ENCODE measurements around the gene ADAMTS7.
"Not testable (repeated sequence)": the region's sequence is repeated elsewhere in the genome, so short reads cannot be mapped to it uniquely, and the experiment has no call there.

ADAMTS7 gene

GRCh38 chr15:78752492-78753358 lies 58.5 kb downstream of the ADAMTS7 start:
- DNase-seq = peak; percentile 13

- peak; percentile 22 for DNase-seq
Observed at GRCh38 chr15:78751602-78751979, 59.7 kb downstream of the ADAMTS7 start.

GRCh38 chr15:78750974-78751601 lies 60.2 kb downstream of the ADAMTS7 start:
- peak; percentile 90 for DNase-seq

- no peak for DNase-seq
Observed at GRCh38 chr15:78750566-78750965, 60.7 kb downstream of the ADAMTS7 start.

DNA sequence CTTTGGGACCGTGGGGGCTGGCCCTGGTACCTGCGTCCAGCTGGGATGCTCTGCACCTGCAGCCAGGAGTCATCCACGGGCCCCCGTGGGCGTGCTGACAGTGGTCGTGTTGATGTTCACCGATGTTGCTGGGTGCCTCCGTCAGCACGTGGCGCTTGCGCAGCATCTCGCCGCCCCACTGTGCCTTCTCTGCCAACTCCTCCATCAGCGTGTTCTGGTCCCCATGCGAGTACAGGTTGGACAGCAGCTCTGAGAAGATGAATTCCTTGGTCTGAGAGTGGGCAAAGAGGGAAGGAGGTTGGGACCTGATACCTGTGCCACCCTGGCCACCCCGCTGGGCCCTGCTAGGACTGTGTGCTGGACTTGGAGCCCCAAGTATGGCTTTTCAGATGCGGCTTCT lies 61.4 kb downstream of the ADAMTS7 start:
- DNase-seq = no peak

DNA sequence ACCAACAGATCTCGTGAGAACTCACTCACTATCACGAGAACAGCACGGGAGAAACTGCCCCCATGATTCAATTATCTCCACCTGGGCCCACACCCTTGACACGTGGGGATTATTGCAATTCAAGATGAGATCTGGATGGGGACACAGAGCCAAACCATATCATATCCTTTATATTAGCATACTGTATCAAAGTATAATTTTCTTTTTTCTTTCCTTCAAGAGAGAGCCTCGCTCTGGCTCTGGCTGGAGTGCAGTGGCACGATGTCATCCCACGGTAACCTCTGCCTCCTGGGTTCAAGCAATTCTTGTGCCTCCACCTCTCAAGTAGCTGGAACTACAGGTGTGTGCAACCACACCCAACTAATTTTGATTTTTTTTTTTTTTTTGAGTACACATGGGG lies 63.4 kb downstream of the ADAMTS7 start:
- not testable (repeated sequence) for DNase-seq

DNA sequence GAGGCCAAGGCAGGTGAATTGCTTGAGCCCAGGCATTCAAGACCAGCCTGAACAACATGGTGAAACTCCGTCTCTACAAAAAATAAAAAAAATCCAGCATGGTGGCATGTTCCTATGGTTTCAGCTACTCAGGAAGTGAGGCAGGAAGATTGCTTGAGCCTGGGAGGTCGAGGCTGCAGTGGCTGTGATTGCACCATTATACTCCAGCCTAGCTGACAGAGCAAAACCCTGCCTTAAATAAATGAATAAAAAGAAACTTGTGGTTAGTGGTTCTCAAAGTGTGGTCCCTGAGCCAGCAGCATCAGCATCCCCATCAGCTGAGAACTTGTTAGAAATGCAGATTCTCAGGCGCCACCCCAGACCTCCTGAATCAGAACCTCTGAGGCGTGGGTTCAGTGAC lies 69.6 kb downstream of the ADAMTS7 start:
- not testable (repeated sequence) for DNase-seq

DNA sequence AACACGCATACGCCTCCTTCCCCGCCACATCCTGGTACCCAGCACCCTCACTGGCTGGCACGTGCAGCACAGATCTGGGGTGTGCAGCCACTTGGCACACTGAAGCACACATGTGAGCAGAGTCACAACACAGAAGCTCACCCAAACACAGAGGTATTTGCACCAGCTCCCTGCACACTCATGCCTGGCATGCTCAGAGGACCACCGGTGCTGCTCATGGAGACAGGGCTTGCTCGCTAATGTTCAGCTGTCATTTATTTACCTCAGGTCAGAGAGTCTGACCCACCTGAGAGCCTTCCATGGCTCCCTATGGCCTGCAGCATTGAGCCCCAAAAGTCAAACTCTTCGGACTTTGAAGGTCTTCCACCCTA lies 70.4 kb downstream of the ADAMTS7 start:
- DNase-seq = no peak

DNA sequence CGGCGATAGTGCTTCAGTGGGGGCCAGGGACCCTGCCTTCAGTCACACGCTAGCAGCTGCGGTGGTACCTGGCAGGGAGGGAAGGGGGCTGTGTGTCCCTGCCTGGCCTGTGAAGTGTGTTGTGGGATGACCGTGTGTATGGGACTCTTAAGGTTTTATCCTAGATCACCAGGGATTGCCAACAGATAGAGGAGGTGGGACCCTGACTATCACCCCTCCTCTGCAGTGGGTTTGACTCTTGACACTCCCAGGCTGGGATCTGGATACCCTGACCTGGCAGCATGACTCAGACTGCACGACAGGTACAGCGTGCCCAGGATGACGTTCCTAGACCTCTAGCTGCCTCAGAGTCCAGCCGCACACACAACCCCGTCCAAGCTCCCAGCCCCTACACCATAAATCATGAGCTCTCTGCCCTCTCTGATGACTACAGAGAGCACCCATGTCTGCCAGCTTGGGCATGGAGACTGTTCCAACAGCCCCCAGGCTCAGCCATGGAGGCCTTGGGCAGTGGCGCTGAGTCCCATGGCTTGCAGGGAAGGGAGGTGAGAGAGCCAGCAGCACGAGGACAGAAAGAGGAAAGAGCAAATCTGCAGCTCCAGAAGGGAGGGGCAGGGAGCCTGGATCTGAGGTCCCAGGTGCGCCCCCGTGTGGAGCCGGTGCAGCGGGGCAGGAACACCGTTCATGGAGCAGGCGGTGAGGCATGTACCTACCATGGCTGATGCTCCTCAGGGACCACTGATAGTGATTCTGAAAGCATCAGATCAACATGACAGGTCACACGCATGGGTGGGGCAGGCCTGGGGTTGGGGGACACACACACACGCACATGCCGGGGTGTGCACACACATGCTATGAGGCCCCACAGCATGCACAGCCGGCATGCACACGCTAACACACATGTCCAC lies 71.0 kb downstream of the ADAMTS7 start:
- no peak for DNase-seq

DNA sequence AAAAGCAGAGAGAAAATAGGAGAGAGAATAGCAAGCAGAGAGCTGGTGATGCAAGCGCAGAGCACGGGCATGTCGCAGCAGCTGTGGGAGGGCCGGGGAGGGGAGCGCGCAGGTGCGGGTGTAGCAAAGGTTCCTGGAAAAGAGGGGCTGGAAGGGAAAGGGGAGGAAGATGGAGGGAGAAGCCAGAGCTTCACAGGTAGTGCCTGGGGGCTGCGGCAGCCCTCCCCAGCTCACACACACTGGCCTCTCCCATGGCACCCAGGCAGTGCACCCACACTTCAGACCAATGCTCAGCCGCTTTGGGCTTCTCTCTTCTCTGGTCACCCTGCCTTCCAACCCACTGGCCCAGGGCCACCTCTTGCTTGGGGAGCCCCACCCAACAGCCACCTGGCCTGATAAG lies 72.1 kb downstream of the ADAMTS7 start:
- no peak for DNase-seq

DNA sequence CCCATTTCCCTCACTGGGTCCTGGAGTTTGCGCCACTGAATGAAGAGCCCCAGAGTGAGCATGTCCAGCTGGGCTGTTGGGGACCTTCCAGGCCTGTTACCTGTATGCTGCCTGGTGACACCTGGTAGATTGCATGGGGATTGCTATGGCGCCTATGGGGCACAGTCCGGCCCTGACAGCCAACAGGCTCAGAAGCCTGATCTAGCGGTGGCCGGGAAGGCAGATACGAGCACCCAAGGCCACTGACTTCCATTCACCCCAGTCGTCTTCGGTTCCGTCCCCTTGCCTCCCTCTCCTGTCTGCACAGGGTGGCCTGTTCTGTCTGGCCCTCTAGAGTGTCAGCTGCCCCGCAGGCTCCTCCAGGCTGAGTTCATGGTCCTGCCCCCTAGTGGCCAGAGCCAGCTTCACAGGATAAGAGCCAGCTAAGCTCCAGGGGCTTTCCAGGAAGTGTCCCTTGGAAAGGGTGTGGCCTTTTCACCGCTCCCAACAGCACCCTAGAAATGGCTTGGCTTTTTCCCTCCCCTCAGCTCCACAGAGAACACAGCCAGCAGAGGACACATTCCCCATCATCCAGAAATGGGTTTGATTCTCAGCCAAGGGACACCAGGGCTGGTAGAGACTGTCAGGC lies 73.2 kb downstream of the ADAMTS7 start:
- DNase-seq = not testable (repeated sequence)

GRCh38 chr15:78737187-78737820 lies 74.0 kb downstream of the ADAMTS7 start:
- DNase-seq = no peak

GRCh38 chr15:78736286-78736685 lies 75.0 kb downstream of the ADAMTS7 start:
- not testable (repeated sequence) for DNase-seq

DNA sequence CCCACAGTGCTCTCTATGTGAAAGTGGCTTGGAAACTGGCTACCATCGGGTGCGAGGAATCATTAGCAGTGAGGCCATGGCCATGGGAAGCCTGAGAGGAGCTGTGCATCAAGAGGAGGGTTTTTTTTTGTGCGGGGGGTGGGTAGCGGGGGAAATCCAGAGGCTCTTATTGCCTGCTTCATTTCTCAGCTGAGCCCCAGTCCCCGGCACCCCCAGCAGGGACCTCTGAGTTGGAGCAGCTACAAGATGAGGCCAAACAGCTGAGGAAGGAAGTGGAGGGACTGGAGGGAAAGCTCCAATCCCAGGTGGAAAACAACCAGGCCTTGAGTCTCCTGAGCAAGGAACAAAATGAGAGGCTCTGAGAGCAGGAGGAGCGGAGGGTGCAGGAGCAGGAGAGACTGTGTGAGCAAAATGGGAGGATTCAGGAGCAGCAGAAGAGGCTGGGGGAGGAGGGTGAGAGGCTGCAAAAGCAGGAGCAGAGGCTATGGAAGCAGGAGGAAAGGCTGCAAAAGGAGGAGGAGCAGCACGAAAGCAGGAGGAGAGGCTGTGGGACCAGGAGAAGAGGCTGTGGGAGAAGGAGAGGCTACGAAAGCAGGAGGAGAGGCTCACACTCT lies 76.7 kb downstream of the ADAMTS7 start:
- no peak for DNase-seq

- DNase-seq = no peak
Observed at GRCh38 chr15:78732634-78733033, 78.6 kb downstream of the ADAMTS7 start.

GRCh38 chr15:78730955-78731354 lies 80.3 kb downstream of the ADAMTS7 start:
- no peak for DNase-seq

- DNase-seq = not testable (repeated sequence)
Observed at GRCh38 chr15:78728427-78728826, 82.8 kb downstream of the ADAMTS7 start.

GRCh38 chr15:78727561-78727960 lies 83.7 kb downstream of the ADAMTS7 start:
- no peak for DNase-seq

GRCh38 chr15:78726870-78727551 lies 84.3 kb downstream of the ADAMTS7 start:
- no peak for DNase-seq

DNA sequence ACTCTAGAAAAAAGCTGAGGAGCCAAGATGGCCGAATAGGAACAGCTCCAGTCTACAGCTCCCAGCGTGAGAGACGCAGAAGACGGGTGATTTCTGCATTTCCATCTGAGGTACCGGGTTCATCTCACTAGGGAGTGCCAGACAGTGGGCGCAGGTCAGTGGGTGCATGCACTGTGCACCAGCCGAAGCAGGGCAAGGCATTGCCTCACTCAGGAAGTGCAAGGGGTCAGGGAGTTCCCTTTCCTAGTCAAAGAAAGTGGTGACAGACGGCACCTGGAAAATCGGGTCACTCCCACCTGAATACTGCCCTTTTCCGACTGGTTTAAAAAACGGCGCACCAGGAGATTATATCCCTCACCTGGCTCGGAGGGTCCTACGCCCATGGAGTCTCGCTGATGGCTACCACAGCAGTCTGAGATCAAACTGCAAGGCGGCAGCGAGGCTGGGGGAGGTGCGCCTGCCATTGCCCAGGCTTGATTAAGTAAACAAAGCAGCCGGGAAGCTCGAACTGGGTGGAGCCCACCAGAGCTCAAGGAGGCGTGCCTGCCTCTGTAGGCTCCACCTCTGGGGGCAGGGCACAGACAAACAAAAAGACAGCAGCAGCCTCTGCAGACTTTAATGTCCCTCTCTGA lies 91.3 kb downstream of the ADAMTS7 start:
- DNase-seq = not testable (repeated sequence)

DNA sequence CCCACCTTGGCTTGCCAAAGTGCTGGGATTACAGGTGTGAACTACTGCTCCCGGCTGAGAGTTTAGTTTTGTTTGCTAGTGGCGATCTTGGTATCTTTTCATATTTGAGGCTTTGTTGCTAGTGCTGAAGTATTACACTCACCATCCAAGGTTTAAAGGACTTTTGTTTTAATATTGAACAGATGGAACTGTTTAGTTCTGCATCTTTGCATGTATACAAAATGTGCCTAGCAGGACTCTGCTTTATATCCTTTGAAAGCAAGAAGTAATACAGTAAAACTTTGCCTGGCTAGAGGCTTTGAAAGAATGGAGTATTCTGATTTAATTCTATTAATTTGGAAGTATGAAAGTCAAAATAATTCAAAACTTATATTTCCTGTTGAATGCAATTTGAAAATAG lies 92.4 kb downstream of the ADAMTS7 start:
- no peak for DNase-seq

All from left hindlimb (tissue), 1 donor.